SK-MEL-5 (cell line): Measurements from ENCODE around the gene ZFP69. TPM values are rescaled to one million over a fixed set of nuclear protein-coding genes. Genes with fewer than 3 reads are reported as not detected.
"Not testable (repeated sequence)": the region's sequence is repeated elsewhere in the genome, so short reads cannot be mapped to it uniquely, and the experiment has no call there.

Experiments
- DNase-seq: peaks from one replicate; pipeline ENCODE4 v3.0.0-alpha.2; 2016; ENCODE audit warnings: low read depth, low spot score
- in situ Hi-C: cut with HindIII; loops from 2 replicates; pipeline ENCODE4 v1.10.0; 2016; ENCODE audit warnings: low sequenced_read_pairs, high pct_unique_total_duplicates, low pct_unique_long_range_greater_than_20kb
- total RNA-seq: library from RNA; depleted of rRNA; stranded (reverse); fragments of >200 nt; shearing (Covaris generic); gene quantifications from 2 replicates; pipeline ENCODE4 v1.2.3, GENCODE V29; 2014; rRNA removed

Gene ZFP69
- total RNA-seq, 1 experiment from 2014 or later = 5.7 TPM

DNA sequence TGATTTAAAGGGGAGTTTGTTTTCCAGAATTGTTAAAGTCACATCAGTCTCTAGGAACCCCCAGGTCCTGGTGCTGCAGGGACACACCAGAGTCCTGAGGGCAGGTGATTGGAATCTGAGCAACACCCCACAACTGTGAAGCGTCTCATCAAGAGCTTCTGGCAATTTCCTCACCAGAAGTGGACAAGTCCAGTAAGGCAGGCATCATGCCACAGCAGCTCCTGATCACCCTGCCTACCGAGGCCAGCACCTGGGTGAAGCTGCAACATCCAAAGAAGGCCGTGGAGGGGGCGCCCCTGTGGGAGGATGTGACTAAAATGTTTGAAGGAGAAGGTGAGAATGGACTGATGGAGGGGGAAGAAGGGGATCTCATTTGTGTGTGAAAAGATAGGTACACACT is 2.1 kb downstream of the ZFP69 start:
- no peak for DNase-seq
- in situ Hi-C loops = no loop called here

DNA sequence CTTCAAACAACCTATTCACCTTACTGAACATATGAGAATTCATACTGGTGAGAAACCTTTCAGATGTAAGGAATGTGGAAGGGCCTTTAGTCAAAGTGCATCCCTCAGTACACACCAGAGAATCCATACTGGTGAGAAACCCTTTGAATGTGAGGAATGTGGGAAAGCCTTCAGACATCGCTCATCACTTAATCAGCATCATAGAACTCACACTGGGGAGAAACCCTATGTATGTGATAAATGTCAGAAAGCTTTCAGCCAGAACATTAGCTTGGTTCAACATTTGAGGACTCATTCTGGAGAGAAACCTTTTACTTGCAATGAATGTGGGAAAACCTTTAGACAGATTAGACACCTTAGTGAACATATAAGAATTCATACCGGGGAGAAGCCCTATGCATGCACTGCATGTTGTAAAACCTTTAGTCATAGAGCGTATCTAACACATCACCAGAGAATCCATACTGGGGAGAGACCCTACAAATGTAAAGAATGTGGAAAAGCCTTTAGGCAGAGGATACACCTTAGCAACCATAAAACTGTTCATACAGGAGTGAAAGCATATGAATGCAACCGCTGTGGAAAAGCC is 18.3 kb downstream of the ZFP69 start:
- in situ Hi-C loops = no loop called here
- no peak for DNase-seq

DNA sequence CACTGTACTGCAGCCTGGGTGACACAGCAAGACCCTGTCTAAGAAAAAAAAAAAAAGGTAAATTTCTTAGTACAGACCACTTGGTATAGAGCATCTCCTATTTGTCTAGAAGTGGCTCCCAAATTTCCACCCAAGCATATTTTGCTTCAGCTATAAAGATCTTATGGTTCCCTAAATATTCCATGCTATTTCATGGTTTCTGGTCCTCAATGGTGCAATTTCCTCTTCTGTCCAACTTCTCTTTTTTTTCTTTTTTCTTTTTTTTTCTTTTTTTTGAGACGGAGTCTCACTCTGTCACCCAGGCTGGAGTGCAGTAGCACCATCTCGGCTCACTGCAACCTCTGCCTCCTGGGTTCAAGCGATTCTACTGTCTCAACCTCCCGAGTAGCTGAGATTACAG is 25.6 kb downstream of the ZFP69 start:
- in situ Hi-C loops, DNase-seq: not testable (repeated sequence)

DNA sequence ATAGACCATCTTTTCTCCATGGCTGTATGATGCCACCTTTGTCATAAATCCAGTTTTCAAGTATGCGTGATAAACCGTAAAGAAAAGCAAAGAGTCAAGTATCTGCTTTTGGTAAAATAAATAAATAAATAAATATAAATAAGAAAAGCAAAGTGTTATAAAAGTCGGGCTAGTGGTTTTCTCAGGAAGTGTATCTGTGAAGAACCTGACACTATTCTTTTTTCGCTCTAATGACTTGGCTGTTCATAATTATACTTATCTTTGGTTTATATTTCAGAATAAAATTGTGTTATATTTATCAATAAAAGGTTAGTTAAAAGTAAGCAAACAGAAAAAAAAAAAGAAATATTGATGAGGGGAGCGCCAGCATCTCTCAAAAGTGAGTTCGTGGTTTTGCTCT is 30.9 kb downstream of the ZFP69 start:
- in situ Hi-C loops = no loop called here
- DNase-seq = no peak

DNA sequence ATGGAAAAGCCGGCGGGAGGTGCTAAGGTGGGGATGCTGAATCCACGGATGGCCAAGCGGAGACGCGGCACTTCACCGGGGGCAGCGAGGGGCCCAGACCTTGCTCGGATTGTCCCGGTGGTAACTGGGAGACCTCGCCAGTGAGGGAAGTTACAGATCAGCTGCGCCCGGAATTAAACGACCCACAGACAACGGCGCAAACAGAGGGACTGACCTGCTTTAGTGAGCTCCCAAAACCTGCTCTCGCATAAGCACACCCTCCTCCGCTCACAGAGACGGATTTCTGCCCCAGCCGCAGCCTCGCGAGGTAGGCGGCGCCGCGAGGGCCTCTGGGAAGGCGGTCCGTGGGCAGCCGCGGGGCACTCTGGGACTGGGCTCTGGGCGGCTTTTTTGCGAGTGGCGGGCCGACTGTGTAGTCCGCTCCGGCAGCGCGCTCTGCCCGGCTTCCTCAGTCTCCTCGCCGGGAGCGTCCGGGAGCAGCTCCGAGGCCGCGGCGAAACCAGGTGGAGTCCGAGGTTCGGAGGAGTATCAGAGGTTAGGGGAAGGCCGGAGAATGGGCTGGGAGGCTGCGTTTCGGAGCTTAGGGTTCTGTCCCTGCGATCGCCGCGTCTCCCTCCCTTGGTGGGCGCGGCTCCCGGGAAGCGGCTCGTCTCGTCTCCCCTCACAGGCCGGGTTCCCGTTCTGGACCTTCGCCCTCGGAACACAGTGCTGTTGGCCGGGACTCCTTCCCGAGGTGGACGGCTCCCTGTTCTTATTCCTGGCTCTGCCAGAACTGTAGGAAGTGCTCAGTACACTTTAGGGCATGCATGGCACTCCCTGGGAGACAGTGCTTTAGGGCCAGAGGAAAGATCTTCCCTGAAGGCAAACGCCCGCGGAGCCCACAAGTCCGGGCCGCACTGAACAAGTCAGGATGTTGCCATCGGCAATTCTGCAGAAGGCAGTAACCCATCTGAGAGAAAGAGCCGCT is 31.6 kb downstream of the ZFP69 start, which contains the start of gene EXO5:
EXO5 (plus strand) TSS at position 393 of the 967 bp plus-strand sequence. CDS start 5,778 bp downstream, outside the sequence.
- in situ Hi-C loops = no loop called here

DNA sequence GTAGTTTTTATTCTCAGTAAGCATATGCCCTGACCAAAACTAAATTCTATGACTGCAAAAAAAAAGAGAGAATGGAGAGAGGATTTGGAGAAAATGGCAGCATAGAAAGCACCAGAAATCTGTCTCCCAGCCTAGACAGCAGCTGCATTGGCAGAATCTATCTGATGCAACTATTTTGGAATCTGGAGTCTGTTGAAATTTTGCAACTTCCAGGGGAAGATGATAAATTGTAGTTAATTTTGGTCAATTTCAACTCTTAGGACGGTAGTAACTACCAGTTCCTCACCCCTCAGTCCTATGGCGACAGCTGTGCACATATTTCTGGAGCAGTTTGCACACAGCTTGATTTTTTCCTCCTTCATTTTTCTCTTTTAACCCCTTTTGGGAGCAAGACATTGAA is 42.4 kb downstream of the ZFP69 start:
- in situ Hi-C loops = no loop called here
- no peak for DNase-seq

More for the DNA sequence above, 31.6 kb downstream of the ZFP69 start, which contains the start of gene EXO5:
- peak; percentile 44 for DNase-seq

DNA sequence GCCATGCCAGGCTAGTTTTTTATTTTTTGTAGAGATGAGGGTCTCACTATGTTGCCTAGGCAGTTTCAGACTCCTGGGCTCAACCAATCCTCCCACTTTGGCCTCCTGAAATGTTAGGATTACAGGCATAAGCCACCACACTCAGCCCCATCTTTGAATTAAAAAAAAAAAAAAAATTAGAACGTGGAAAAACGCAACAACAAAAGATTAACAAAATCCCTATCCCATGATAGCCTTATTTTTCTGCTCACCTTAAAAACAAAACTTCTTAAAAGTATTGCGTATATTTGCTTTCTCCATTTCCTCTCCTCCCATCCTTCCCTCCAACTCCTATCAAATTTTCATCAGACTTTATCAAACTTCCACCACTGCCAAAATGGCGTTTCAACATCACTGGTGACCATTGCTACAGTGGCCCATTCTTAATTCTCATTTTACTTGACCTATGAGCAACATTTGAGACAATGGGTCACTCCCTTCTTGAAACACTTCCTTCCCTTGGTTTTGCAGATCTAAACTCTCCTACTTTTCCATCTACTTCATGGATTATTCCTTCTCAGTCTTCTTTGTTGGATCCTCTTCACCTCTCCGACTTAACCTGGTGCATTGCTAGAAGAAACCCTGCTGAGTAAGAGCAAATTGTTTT is 53.8 kb downstream of the ZFP69 start:
- in situ Hi-C loops = no loop called here
- no peak for DNase-seq

DNA sequence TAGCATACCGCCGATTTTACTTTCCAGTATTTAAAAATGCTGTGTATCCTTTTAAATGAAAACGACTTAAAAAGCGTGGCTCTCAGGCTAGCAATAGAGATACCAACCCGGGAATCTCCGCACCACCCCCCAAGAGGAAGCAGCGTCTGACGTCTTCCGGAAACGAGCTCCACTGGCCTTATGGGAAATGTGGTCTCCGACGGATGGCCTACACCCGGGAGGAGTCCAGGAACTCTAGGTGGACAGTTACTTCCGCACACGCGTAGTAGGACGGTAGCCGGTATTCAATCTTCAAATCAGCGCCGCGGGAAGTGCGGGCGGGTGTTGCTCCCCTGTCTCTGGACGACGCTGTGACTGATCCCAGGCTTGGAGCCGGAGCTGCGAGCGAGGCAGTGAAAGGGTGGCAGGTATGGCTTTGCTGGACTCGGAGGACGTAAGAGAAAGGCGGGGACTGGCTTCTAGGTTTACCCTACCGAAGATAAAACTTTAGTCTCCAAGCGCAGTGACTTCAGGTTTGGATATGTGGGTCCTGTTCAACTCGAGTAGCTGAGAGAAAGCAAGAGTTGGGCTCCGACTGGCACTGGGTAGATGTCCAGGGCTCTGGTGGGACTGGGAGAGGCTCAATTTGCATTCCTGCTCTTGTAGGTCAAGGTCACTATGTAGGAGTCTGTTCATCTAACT is 54.4 kb downstream of the ZFP69 start, which contains the start of gene ZNF684:
ZNF684 (plus strand) TSS at position 257 of the 681 bp plus-strand sequence. CDS start 1,530 bp downstream, outside the sequence.
- in situ Hi-C loops = no loop called here
- DNase-seq = peak; percentile 94

DNA sequence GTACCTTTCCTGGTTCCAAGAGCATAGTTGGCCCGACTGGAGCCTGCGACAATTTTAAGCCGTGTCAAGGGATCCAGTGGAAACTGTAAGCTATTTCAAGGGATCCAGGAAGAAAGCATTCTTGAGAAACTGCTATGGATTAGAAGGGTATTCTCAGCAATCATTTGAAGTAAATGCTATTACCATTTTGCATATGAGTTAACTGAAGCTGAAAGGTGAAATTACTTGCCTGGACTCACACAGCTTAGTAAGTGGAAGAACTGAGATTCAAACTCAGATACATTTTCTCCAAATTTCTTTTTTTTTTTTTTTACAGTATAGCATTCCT is 54.9 kb downstream of the ZFP69 start:
- no peak for DNase-seq
- in situ Hi-C loops = no loop called here

DNA sequence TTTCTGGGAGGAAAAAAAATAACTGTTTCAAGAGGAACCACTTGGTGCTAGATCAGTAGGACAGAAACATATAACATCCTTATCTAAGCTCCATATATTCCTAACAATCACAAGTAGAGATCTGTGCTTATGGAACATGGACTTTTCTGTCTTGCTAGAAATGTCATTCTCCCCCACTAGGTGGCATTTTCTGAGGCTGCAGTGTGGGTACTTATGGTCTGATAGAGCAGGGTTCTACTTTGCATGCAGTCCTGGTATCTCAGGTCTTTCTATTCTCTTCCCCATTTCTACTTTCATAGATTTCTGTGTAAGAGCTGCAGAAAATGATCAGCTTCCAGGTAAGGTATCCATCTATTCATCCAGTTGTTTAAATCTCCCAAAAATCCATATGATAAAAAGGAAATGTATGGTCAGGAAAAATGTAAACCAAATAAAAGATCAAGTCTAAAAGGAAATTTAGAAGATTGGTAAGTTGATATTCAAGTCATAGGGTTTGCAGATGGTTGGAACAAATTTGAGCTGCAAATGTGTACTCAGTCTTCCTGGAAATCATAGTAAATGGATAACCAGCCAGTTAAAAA is 55.8 kb downstream of the ZFP69 start:
- in situ Hi-C loops = no loop called here
- peak; percentile 66 for DNase-seq

DNA sequence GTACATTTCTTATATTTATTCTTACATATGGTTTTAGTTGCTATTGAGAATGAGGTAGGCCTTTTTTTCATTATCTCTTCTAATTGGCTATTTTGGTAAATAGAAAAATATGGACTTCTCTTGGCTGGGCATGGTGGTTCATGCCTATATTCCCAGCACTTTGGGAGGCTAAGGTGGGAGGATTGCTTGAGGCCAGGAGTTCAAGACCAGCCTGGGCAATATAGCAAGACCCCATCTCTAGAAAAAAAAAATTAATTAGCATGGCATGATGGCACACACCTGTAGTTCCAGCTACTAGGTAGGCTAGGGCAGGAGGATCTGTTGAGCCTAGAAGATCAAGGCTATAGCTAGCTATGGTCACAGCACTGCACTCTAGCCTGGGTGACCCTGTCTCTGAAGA is 57.5 kb downstream of the ZFP69 start:
- no peak for DNase-seq
- in situ Hi-C loops = no loop called here

DNA sequence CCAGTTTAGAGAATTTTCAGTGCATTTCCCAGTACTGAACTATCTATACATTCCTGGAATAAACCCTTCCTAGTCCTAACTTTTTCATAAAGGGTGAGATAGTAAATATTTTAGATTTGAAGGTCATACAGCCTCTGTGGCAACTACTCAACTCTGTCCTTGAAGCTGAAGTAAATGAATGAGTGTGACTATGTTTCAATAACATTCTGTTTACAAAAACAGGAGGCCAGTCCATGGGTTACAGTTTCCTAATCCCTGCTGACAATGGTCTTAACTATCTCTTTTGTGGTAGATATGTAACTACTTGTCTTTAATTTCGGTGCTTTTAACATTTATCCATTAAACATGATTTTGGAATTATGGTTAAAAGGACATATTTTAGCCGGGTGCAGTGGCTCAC is 58.6 kb downstream of the ZFP69 start:
- no peak for DNase-seq
- in situ Hi-C loops = no loop called here

DNA sequence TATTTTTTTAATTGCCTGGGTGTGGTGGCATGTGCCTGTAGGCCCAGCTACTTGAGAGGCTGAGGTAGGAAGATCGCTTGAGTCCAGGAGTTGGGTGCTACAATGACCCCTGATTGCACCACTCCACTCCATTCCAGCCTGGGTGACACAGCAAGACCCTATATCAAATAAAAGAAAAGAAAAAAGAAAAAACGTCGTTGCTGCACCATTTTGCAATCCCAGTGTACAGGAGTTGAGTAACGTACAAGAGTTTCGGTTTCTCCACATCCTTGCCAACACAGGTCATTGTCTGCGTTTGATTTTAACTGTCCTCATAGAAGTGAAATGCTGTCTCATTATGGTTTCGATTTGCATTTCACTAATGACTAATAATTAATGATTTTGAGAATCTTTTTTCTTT is 62.2 kb downstream of the ZFP69 start:
- in situ Hi-C loops = no loop called here
- DNase-seq = no peak

Other genes starting within 250 kb of the ZFP69 start
- not detected in 2 replicates for gene TMCO2, start 229.4 kb upstream of the ZFP69 start, total RNA-seq
- gene ZMPSTE24, start 219.1 kb upstream of the ZFP69 start, total RNA-seq = 56.5 and 57.9 TPM in 2 replicates
- 0.53 and 0.63 TPM in 2 replicates for gene COL9A2, start 160.0 kb upstream of the ZFP69 start, total RNA-seq
- 20.5 and 21.1 TPM in 2 replicates for gene SMAP2, start 103.6 kb upstream of the ZFP69 start, total RNA-seq
- 3.3 and 3.4 TPM in 2 replicates for gene ZFP69B, start 26.8 kb upstream of the ZFP69 start, total RNA-seq
- 1.5 and 2.4 TPM in 2 replicates for gene EXO5, start 31.5 kb downstream of the ZFP69 start, total RNA-seq
- gene ZNF684, start 54.3 kb downstream of the ZFP69 start, total RNA-seq = 3.0 and 3.8 TPM in 2 replicates
- gene RIMS3, start 188.4 kb downstream of the ZFP69 start, total RNA-seq = 1.8 and 2.6 TPM in 2 replicates
- gene NFYC, start 214.4 kb downstream of the ZFP69 start, total RNA-seq = 24.0 and 25.8 TPM in 2 replicates